Activated T-helper 1 cell treated with anti-CD3 and anti-CD28 coated beads, Interleukin-12 subunit alpha, Interleukin-12 subunit beta, Interleukin-2, Interleukin-4 antibody, amounts not matched to agents 30 ng/mL and 10 ng/mL and 1 ng/mL, durations not matched to agents 14 hours and 24 hours and 36 hours (primary cell): ENCODE results near the gene ANO2. TPM values are rescaled to one million over a fixed set of nuclear protein-coding genes. Genes with fewer than 3 reads are reported as not detected.
"Not testable (repeated sequence)": the region's sequence is repeated elsewhere in the genome, so short reads cannot be mapped to it uniquely, and the experiment has no call there.

Source experiments
- DNase-seq: peaks from one replicate; pipeline ENCODE4 v3.0.0; 2021; ENCODE audit warnings: low spot score
- H3K27ac Mint-ChIP-seq: one replicate; pipeline ENCODE4 v1.8.0; 2021; ENCODE audit warnings: mild to moderate bottlenecking, mixed read lengths
- H3K27me3 Mint-ChIP-seq: one replicate; pipeline ENCODE4 v1.8.0; 2022; ENCODE audit warnings: mild to moderate bottlenecking, moderate library complexity, mixed read lengths; ENCODE audit not compliant: insufficient read depth
- H3K36me3 Mint-ChIP-seq: one replicate; pipeline ENCODE4 v1.8.0; 2021; ENCODE audit warnings: low read depth, mixed read lengths
- H3K4me1 Mint-ChIP-seq: one replicate; pipeline ENCODE4 v1.8.0; 2021; ENCODE audit warnings: low read depth, mixed read lengths
- H3K4me3 Mint-ChIP-seq: one replicate; pipeline ENCODE4 v1.8.0; 2021; ENCODE audit warnings: mild to moderate bottlenecking, moderate library complexity, mixed read lengths
- H3K9me3 Mint-ChIP-seq: one replicate; pipeline ENCODE4 v1.8.0; 2021; ENCODE audit warnings: mixed read lengths
- intact Hi-C: fragments of 100-400 bp; cut with micrococcal nuclease; formaldehyde crosslinking; loops from one replicate; pipeline ENCODE4 v1.15.1; 2024
- total RNA-seq: library from RNA; stranded (reverse); gene quantifications from 2 replicates; pipeline ENCODE4 v1.2.3, GENCODE V29; 2022

Gene ANO2
- total RNA-seq, 1 donor from 2014 or later, result not detected

GRCh38 chr12:5562581-5562980 lies 382.5 kb downstream of the ANO2 start:
- Mint-ChIP-seq H3K4me1 (no peaks in the 10 kb centered on the region), H3K4me3 (no peak overlapping the region), H3K36me3 (no peaks in the 10 kb centered on the region), H3K27ac (no peak overlapping the region), H3K27me3 (peaks cover 4% of the 10 kb centered on the region), H3K9me3 (no peaks in the 10 kb centered on the region)
- DNase-seq, result no peak
- intact Hi-C loops, result no loop called here

DNA sequence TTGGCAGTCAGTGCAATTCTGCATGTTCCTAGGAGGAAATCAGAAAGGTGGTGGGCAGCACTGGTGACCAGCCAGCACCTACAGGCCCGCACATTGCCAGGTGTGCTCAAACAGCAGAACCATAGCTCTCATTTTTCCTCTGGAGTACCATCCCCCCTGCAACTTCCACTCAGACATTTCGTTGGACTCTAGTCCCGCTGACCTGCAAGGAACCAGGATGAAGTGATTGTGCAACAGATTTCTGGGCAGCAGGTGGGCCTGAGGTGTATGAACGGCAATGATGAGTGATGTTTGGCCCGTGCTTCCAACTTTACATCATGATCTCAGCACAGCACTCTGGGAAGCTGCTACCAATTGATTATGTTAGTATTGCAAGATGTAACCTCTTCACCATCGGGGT lies 383.2 kb downstream of the ANO2 start:
- H3K27me3 Mint-ChIP-seq, result peaks cover 4% of the 10 kb centered on the region
- H3K36me3 Mint-ChIP-seq, result no peaks in the 10 kb centered on the region
- intact Hi-C loops, result no loop called here

GRCh38 chr12:5561057-5561456 lies 384.0 kb downstream of the ANO2 start:
- Mint-ChIP-seq H3K4me3 (no peak overlapping the region), H3K9me3 (no peaks in the 10 kb centered on the region), H3K4me1 (no peaks in the 10 kb centered on the region), H3K36me3 (no peaks in the 10 kb centered on the region), H3K27me3 (peaks cover 6% of the 10 kb centered on the region), H3K27ac (no peak overlapping the region)
- intact Hi-C loops, result no loop called here
- DNase-seq, result no peak

More for the DNA sequence above, 383.2 kb downstream of the ANO2 start:
- Mint-ChIP-seq H3K9me3 (no peaks in the 10 kb centered on the region), H3K4me1 (no peaks in the 10 kb centered on the region), H3K27ac (no peak overlapping the region), H3K4me3 (no peak overlapping the region)
- no peak for DNase-seq

DNA sequence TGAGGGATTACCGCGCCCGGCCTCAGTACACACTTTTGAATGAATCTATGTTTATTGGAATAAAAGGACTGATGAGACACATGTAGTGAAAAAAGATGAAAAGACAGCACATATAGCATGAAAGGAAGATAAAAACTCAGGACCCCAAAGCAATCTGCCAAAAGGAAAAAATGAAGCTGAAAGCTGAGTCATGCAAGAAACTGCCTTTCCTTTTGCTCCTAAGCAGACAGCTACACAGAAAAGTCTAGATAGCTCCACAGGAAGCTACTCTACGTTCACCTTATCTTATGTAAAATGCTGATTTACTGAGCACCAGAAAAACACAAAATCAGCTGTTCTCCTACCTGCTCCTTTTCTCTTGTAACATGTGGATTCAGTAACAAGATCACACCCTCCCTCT lies 384.8 kb downstream of the ANO2 start:
- DNase-seq, result no peak
- Mint-ChIP-seq H3K27me3 (peaks cover 6% of the 10 kb centered on the region), H3K27ac (no peak overlapping the region), H3K4me1 (no peaks in the 10 kb centered on the region), H3K9me3 (no peaks in the 10 kb centered on the region), H3K36me3 (no peaks in the 10 kb centered on the region), H3K4me3 (no peak overlapping the region)
- intact Hi-C loops, result no loop called here

GRCh38 chr12:5557906-5558305 lies 387.2 kb downstream of the ANO2 start:
- Mint-ChIP-seq H3K9me3 (no peaks in the 10 kb centered on the region), H3K4me3 (no peak overlapping the region), H3K36me3 (no peaks in the 10 kb centered on the region), H3K27me3 (peaks cover 6% of the 10 kb centered on the region), H3K27ac (no peak overlapping the region), H3K4me1 (no peaks in the 10 kb centered on the region)
- no peak for DNase-seq
- intact Hi-C loops, result no loop called here

DNA sequence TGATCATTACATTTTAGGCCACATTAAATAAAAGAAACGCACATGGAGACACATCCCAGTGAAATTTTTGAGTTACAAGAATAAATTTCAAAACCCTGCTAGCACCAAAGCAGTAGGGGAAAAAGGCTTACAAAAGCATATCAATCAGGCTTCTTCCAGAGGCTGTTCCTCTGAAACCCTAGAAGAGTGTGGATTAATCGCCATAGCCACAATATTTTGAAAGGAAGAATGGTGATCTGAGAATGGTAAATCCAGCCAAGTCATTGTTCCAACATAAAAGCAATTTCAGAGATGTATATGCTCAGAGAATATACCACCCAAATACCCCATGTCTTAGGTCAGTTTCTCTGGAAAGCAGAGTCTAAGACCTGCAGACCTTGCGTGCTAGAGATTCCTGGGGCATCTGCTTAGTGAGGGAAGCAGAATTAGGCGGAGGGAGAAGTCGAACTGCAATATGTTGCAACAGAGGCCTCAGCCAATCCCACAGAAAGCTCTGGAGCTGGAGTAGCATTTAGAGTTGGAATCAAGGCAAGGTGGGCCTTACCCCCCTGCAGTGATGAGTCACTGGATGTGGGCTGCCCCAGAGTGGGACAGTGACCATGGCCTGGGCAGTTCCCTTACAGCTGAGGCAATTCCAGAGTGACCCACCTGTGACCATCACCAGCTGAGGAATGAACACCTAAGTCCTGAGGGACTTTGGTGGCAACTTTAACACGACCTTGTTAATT lies 387.9 kb downstream of the ANO2 start:
- Mint-ChIP-seq H3K27me3 (peaks cover 6% of the 10 kb centered on the region), H3K36me3 (no peaks in the 10 kb centered on the region), H3K4me3 (no peak overlapping the region), H3K4me1 (no peaks in the 10 kb centered on the region), H3K9me3 (no peaks in the 10 kb centered on the region), H3K27ac (no peak overlapping the region)
- no peak for DNase-seq
- intact Hi-C loops, result no loop called here

GRCh38 chr12:5556033-5556614 lies 388.9 kb downstream of the ANO2 start:
- no peak for DNase-seq
- Mint-ChIP-seq H3K4me3 (no peak overlapping the region), H3K9me3 (no peaks in the 10 kb centered on the region), H3K4me1 (no peaks in the 10 kb centered on the region), H3K27ac (no peak overlapping the region), H3K36me3 (no peaks in the 10 kb centered on the region), H3K27me3 (peaks cover 6% of the 10 kb centered on the region)
- intact Hi-C loops, result no loop called here

DNA sequence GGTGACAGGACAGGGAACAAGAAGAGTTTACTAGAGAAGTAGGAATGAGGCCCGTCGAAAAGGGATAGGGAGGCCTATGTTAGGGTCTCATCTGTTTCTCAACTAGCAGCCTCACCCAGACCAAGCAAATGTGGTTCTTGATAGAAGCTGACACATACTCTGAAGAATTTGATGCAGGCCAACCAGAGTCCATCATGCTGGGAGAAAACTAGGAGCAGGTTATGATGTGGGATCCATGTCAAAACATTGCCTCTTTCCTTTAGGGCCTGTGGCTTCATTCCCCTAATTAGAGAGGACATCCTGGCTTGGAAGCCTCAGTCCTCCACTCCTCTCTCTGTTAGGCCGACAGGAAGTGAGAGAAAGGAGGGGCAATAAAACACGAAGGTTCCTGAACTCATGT lies 390.3 kb downstream of the ANO2 start:
- DNase-seq, result no peak
- no peaks in the 10 kb centered on the region for H3K9me3 Mint-ChIP-seq
- H3K36me3 Mint-ChIP-seq, result no peaks in the 10 kb centered on the region
- intact Hi-C loops, result no loop called here
- peaks cover 6% of the 10 kb centered on the region for H3K27me3 Mint-ChIP-seq
- H3K27ac Mint-ChIP-seq, result no peak overlapping the region
- no peak overlapping the region for H3K4me3 Mint-ChIP-seq
- no peaks in the 10 kb centered on the region for H3K4me1 Mint-ChIP-seq

DNA sequence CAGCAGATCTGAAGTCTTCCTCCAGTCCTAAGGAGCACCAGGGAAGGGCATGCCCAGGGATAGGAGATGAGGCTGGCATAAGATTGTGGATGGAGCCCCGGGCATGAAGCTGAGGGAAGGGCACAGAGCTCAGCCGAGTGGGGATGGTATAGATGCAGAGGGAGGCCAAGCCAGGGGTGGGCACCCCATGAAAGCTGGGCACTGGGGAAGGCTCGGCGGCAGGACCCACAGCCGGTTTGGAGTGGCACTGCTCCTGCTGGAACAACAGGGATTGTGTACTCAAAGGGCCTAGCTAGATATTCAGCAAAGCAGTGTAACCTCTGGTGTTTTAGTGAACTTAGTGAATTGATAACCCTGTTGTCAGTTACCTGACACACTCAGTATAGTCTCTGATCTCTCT lies 396.0 kb downstream of the ANO2 start:
- H3K4me1 Mint-ChIP-seq, result no peaks in the 10 kb centered on the region
- DNase-seq, result no peak
- intact Hi-C loops, result no loop called here
- H3K27me3 Mint-ChIP-seq, result peaks cover 5% of the 10 kb centered on the region
- H3K9me3 Mint-ChIP-seq, result no peaks in the 10 kb centered on the region
- H3K36me3 Mint-ChIP-seq, result no peaks in the 10 kb centered on the region
- no peak overlapping the region for H3K27ac Mint-ChIP-seq
- H3K4me3 Mint-ChIP-seq, result no peak overlapping the region

- Mint-ChIP-seq H3K27me3 (peaks cover 7% of the 10 kb centered on the region), H3K9me3 (no peaks in the 10 kb centered on the region), H3K4me1 (no peaks in the 10 kb centered on the region), H3K27ac (no peak overlapping the region), H3K4me3 (no peak overlapping the region), H3K36me3 (no peaks in the 10 kb centered on the region)
- DNase-seq, result no peak
- intact Hi-C loops, result no loop called here
Measured at GRCh38 chr12:5548152-5548943, 396.7 kb downstream of the ANO2 start.

DNA sequence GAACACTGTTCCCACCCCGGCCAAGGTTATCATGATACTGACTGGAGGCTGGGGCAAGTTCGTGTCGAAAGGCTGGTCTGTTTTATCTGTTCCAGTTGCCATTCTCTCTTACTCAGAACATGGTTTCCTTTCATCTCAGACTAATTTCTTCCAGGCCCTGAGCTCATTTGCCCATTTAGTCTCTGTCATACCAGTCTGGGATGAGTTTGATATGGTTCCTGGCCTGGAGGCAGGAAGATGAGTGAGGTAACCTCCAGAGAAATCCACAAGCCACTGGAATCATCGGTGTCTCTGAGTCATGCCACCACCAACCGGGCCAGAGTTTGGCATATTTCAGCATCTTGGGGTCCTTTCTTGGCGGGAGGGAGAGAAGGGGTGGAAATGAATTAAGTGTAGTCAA lies 398.4 kb downstream of the ANO2 start:
- intact Hi-C loops, result no loop called here
- H3K36me3 Mint-ChIP-seq, result no peaks in the 10 kb centered on the region
- no peak overlapping the region for H3K4me3 Mint-ChIP-seq
- H3K27me3 Mint-ChIP-seq, result peaks cover 7% of the 10 kb centered on the region
- no peaks in the 10 kb centered on the region for H3K9me3 Mint-ChIP-seq
- H3K27ac Mint-ChIP-seq, result no peak overlapping the region
- no peak for DNase-seq
- H3K4me1 Mint-ChIP-seq, result no peaks in the 10 kb centered on the region

- DNase-seq, result no peak
- intact Hi-C loops, result no loop called here
- Mint-ChIP-seq H3K27ac (no peak overlapping the region), H3K27me3 (peaks cover 7% of the 10 kb centered on the region), H3K4me1 (no peaks in the 10 kb centered on the region), H3K36me3 (no peaks in the 10 kb centered on the region), H3K9me3 (no peaks in the 10 kb centered on the region), H3K4me3 (no peak overlapping the region)
Measured at GRCh38 chr12:5537771-5538170, 407.3 kb downstream of the ANO2 start.

DNA sequence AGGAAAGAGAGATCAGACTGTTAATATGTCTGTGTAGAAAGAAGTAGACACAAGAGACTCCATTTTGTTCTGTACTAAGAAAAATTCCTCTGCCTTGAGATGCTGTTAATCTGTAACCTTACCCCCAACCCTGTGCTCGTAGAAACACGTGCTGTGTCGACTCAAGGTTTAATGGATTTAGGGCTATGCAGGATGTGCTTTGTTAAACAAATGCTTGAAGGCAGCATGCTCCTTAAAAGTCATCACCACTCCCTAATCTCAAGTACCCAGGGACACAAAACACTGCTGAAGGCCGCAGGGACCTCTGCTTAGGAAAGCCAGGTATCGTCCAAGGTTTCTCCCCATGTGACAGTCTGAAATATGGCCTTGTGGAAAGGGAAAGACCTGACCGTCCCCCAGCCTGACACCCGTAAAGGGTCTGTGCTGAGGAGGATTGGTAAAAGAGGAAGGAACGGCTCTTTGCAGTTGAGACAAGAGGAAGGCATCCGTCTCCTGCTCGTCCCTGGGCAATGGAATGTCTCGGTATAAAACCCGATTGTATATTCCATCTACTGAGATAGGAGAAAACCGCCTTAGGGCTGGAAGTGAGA lies 407.9 kb downstream of the ANO2 start:
- intact Hi-C loops, DNase-seq: not testable (repeated sequence)

More for the DNA sequence above, 407.9 kb downstream of the ANO2 start:
- not testable (repeated sequence) for H3K27ac Mint-ChIP-seq, H3K4me1 Mint-ChIP-seq, H3K4me3 Mint-ChIP-seq, H3K36me3 Mint-ChIP-seq, H3K9me3 Mint-ChIP-seq, H3K27me3 Mint-ChIP-seq
